DMS153 (cell line): ENCODE results near the gene GPHA2.

Experiments
- DNase-seq: peaks from one replicate; lab custom pipeline; 2025; lab: John Stamatoyannopoulos, UW

GPHA2 gene

GRCh38 chr11:64910451-64911093 lies 25.1 kb downstream of the GPHA2 start:
- DNase-seq = no peak

- DNase-seq = no peak
Measured at GRCh38 chr11:64909653-64910343, 25.9 kb downstream of the GPHA2 start.

GRCh38 chr11:64908766-64909165 lies 26.9 kb downstream of the GPHA2 start:
- DNase-seq = no peak

- DNase-seq = no peak
Measured at GRCh38 chr11:64906314-64906635, 29.4 kb downstream of the GPHA2 start.

- no peak for DNase-seq
Measured at GRCh38 chr11:64905516-64906313, 30.0 kb downstream of the GPHA2 start.

- DNase-seq = no peak
Measured at GRCh38 chr11:64903291-64903833, 32.3 kb downstream of the GPHA2 start.

GRCh38 chr11:64902102-64902900 lies 33.4 kb downstream of the GPHA2 start:
- DNase-seq = no peak

GRCh38 chr11:64900774-64901173 lies 34.9 kb downstream of the GPHA2 start:
- no peak for DNase-seq

- DNase-seq = no peak
Measured at GRCh38 chr11:64900263-64900678, 35.4 kb downstream of the GPHA2 start.

GRCh38 chr11:64898541-64898940 lies 37.2 kb downstream of the GPHA2 start:
- DNase-seq = no peak

- no peak for DNase-seq
Measured at GRCh38 chr11:64898076-64898445, 37.6 kb downstream of the GPHA2 start.

- DNase-seq = no peak
Measured at GRCh38 chr11:64897381-64898075, 38.2 kb downstream of the GPHA2 start.

GRCh38 chr11:64896448-64897022 lies 39.2 kb downstream of the GPHA2 start:
- DNase-seq = no peak

- DNase-seq = no peak
Measured at GRCh38 chr11:64894812-64895452, 40.8 kb downstream of the GPHA2 start.

GRCh38 chr11:64894070-64894811 lies 41.5 kb downstream of the GPHA2 start:
- DNase-seq = peak; percentile 27

GRCh38 chr11:64893194-64894069 lies 42.3 kb downstream of the GPHA2 start:
- no peak for DNase-seq

- no peak for DNase-seq
Measured at GRCh38 chr11:64892838-64893193, 42.9 kb downstream of the GPHA2 start.

- no peak for DNase-seq
Measured at GRCh38 chr11:64892411-64892831, 43.3 kb downstream of the GPHA2 start.

GRCh38 chr11:64891880-64892279 lies 43.8 kb downstream of the GPHA2 start:
- DNase-seq = no peak
